ENCODE data around the gene LRMDA.

LRMDA gene

DNA sequence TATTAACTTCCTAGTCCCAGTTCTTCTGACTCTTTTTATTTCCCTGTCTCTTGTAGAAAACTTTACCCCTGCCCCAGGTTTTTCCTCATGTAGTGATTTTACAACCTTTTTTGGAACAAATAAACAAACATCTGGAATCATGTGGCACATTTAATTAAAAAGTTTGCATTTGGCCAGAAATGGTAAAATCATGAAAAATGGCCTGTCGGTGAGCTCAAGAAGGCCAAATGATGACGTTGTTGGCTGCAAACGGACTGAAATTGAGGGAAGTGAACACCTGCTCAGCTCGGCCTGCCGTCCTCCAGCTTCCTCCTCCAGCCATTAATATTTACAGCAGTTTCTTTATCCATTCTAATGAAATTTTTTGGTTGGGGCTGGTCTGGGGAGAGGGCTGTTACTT, 902.8 kb downstream of the LRMDA start:
- Mint-ChIP-seq H3K36me3 (ENCODE audit: insufficient read depth) (no peaks in the 10 kb centered on the region), H3K27ac (no peak overlapping the region), H3K4me3 (no peak overlapping the region), H3K4me1 (ENCODE audit: low read depth in 2 of 2) (no peaks in the 10 kb centered on the region), H3K27me3 (no peaks in the 10 kb centered on the region), H3K9me3 (peaks cover 8 to 10% of the 10 kb centered on the region in 2 donors)
- DNase-seq (no peak), ATAC-seq (replicated peaks) (no peak)

- DNase-seq (no peak), ATAC-seq (replicated peaks) (no peak)
- Mint-ChIP-seq H3K4me1 (ENCODE audit: low read depth in 2 of 2) (no peaks in the 10 kb centered on the region), H3K9me3 (peaks cover 8 to 10% of the 10 kb centered on the region in 2 donors), H3K27ac (no peak overlapping the region), H3K4me3 (no peak overlapping the region), H3K36me3 (ENCODE audit: insufficient read depth) (no peaks in the 10 kb centered on the region), H3K27me3 (no peaks in the 10 kb centered on the region)
Measured at GRCh38 chr10:76336213-76336963, 905.0 kb downstream of the LRMDA start.

DNA sequence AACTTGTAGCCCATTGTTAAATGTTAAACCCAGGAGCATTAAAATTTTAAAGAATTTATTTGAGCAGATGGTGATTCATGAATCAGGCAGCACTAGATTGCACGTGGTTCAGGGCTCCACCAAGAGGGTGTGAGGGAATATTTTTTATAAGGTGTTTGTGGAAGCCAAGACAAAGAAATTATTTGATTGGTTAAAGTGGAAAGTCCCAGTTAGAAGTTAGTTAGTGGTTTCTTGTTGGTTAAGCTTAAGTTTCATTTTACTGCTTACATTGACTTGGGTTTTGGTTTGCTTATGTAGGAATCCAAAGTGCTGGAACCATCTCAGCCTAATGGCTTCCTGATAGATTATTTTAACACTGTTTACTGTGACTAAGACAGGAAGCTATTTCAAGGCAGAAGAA, 906.2 kb downstream of the LRMDA start:
- ATAC-seq (replicated peaks) (no peak), DNase-seq (no peak)
- Mint-ChIP-seq H3K27me3 (no peaks in the 10 kb centered on the region), H3K4me1 (ENCODE audit: low read depth in 2 of 2) (no peaks in the 10 kb centered on the region), H3K4me3 (no peak overlapping the region), H3K27ac (no peak overlapping the region), H3K36me3 (ENCODE audit: insufficient read depth) (no peaks in the 10 kb centered on the region), H3K9me3 (peaks cover 8 to 9% of the 10 kb centered on the region in 2 donors)

DNA sequence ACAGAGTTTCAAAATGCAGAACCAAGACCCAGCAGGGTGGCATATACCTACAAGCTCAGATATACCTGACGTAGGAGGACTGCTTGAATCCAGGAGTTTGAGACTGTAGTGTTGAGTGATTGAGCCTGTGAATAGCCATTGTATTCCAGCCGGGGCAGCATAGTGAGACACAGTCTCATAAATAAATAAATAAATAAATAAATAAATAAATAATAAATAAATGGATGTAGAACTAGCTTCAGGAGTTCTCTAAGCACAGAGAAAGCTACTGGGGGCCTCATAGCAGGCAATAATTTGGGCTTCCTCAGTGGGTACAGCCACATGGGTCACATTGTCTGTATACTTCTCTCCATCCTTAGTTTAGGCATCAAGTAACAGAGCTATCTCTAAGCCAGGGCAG, 906.8 kb downstream of the LRMDA start:
- DNase-seq (no peak), ATAC-seq (replicated peaks) (no peak)
- H3K27ac Mint-ChIP-seq: no peak overlapping the region
- no peaks in the 10 kb centered on the region for H3K4me1 Mint-ChIP-seq (ENCODE audit: low read depth in 2 of 2)
- H3K9me3 Mint-ChIP-seq: peaks cover 8 to 9% of the 10 kb centered on the region in 2 donors
- no peak overlapping the region for H3K4me3 Mint-ChIP-seq
- no peaks in the 10 kb centered on the region for H3K36me3 Mint-ChIP-seq (ENCODE audit: insufficient read depth)
- no peaks in the 10 kb centered on the region for H3K27me3 Mint-ChIP-seq

DNA sequence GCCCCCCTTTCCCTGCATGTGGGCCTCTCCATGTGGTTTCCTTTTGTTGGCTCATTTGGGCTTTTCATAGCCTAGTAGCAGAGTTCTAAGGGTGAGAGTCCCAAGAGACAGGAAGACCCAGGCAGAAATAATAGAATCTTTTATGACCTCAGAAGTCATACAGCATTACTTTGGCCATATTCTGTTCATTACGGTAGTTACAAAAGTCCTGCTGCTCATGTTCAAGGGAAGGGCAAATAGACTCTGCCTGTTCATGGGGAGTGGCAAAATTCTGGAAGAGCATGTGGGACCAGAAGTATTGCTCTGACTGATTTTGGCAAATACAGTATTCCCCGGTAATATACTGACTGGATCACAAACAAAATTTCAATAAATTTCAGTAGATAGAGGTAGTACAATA, 910.3 kb downstream of the LRMDA start:
- Mint-ChIP-seq H3K9me3 (peaks cover 7 to 8% of the 10 kb centered on the region in 2 donors), H3K27me3 (no peaks in the 10 kb centered on the region), H3K36me3 (ENCODE audit: insufficient read depth) (no peaks in the 10 kb centered on the region), H3K4me1 (ENCODE audit: low read depth in 2 of 2) (no peaks in the 10 kb centered on the region), H3K4me3 (no peak overlapping the region), H3K27ac (no peak overlapping the region)
- DNase-seq (no peak), ATAC-seq (replicated peaks) (no peak)

DNA sequence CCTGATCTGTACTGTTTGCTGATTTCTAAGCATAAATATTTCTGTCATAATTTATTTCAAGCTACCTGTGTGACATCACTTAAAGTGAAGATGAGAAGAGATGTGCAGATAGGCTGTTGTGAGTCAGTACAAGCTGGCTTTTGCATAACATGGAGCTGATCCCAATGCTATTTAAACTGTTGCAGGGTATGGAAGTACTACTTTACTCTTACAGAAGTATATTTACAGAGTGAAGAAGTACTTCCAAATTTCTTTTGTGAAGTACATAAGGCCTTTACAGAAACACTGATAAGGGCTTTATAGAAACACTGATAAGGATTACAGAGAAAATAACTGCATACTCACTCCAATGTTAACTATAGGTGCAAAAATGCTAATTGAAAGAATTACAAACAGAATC, 911.6 kb downstream of the LRMDA start:
- ATAC-seq (replicated peaks) (no peak), DNase-seq (no peak)
- Mint-ChIP-seq H3K27ac (no peak overlapping the region), H3K9me3 (peaks cover 0 to 3% of the 10 kb centered on the region in 2 donors), H3K4me3 (no peak overlapping the region), H3K4me1 (ENCODE audit: low read depth in 2 of 2) (no peaks in the 10 kb centered on the region), H3K27me3 (no peaks in the 10 kb centered on the region), H3K36me3 (ENCODE audit: insufficient read depth) (no peaks in the 10 kb centered on the region)

- no peak for DNase-seq
- no peak overlapping the region for H3K4me3 Mint-ChIP-seq
- no peak for ATAC-seq (replicated peaks)
- no peaks in the 10 kb centered on the region for H3K27me3 Mint-ChIP-seq
- no peaks in the 10 kb centered on the region for H3K36me3 Mint-ChIP-seq (ENCODE audit: insufficient read depth)
- peaks cover 0 to 4% of the 10 kb centered on the region in 2 donors for H3K9me3 Mint-ChIP-seq
- H3K4me1 Mint-ChIP-seq (ENCODE audit: low read depth in 2 of 2): no peaks in the 10 kb centered on the region
- H3K27ac Mint-ChIP-seq: no peak overlapping the region
Measured at GRCh38 chr10:76347832-76348231, 916.4 kb downstream of the LRMDA start.

GRCh38 chr10:76350583-76350982, 919.2 kb downstream of the LRMDA start:
- H3K9me3 Mint-ChIP-seq: peaks cover 4 to 7% of the 10 kb centered on the region in 2 donors
- H3K27me3 Mint-ChIP-seq: no peaks in the 10 kb centered on the region
- H3K4me1 Mint-ChIP-seq (ENCODE audit: low read depth in 2 of 2): no peaks in the 10 kb centered on the region
- H3K27ac Mint-ChIP-seq: no peak overlapping the region
- no peak overlapping the region for H3K4me3 Mint-ChIP-seq
- ATAC-seq (replicated peaks) (no peak), DNase-seq (no peak)
- no peaks in the 10 kb centered on the region for H3K36me3 Mint-ChIP-seq (ENCODE audit: insufficient read depth)

GRCh38 chr10:76352300-76352699, 920.9 kb downstream of the LRMDA start:
- Mint-ChIP-seq H3K4me1 (ENCODE audit: low read depth in 2 of 2) (no peaks in the 10 kb centered on the region), H3K4me3 (no peak overlapping the region), H3K27me3 (no peaks in the 10 kb centered on the region), H3K36me3 (ENCODE audit: insufficient read depth) (no peaks in the 10 kb centered on the region), H3K9me3 (peaks cover 5 to 7% of the 10 kb centered on the region in 2 donors), H3K27ac (no peak overlapping the region)
- no peak for ATAC-seq (replicated peaks)
- DNase-seq: no peak

- Mint-ChIP-seq H3K4me3 (no peak overlapping the region), H3K9me3 (peaks cover 4 to 7% of the 10 kb centered on the region in 2 donors), H3K4me1 (ENCODE audit: low read depth in 2 of 2) (no peaks in the 10 kb centered on the region), H3K27ac (no peak overlapping the region), H3K36me3 (ENCODE audit: insufficient read depth) (no peaks in the 10 kb centered on the region), H3K27me3 (no peaks in the 10 kb centered on the region)
- DNase-seq: no peak
- ATAC-seq (replicated peaks): no peak
Measured at GRCh38 chr10:76353237-76353851, 921.9 kb downstream of the LRMDA start.

DNA sequence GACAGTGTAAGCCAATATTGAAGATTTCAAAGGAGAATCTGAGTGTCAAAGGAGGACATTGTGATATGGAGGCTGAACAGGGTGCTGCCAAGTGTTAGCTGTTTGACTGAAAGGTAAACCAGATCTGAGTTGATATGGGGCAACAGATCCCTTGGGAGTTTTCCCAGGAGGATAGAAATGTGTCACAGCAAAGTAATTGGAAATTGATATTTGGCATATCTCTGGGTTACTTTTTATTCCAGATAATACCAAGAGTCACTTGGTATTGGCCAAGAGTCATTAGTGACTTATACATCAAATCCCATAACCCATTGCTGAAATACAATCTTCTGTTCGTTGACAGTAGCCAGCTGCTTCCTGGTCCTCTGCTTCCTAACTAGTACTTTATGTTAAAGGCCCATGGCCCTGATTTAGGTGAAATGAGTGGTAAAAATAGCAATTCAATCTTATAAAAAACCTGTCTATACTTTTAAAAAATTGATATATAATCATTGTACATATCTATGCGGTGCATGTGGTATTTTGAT, 922.9 kb downstream of the LRMDA start:
- no peak overlapping the region for H3K4me3 Mint-ChIP-seq
- no peak for DNase-seq
- H3K27me3 Mint-ChIP-seq: no peaks in the 10 kb centered on the region
- H3K9me3 Mint-ChIP-seq: peaks cover 2 to 7% of the 10 kb centered on the region in 2 donors
- no peaks in the 10 kb centered on the region for H3K36me3 Mint-ChIP-seq (ENCODE audit: insufficient read depth)
- no peaks in the 10 kb centered on the region for H3K4me1 Mint-ChIP-seq (ENCODE audit: low read depth in 2 of 2)
- H3K27ac Mint-ChIP-seq: no peak overlapping the region
- ATAC-seq (replicated peaks): no peak

GRCh38 chr10:76354921-76355320, 923.5 kb downstream of the LRMDA start:
- no peak overlapping the region for H3K4me3 Mint-ChIP-seq
- no peaks in the 10 kb centered on the region for H3K27me3 Mint-ChIP-seq
- ATAC-seq (replicated peaks) (no peak), DNase-seq (no peak)
- H3K27ac Mint-ChIP-seq: no peak overlapping the region
- H3K4me1 Mint-ChIP-seq (ENCODE audit: low read depth in 2 of 2): no peaks in the 10 kb centered on the region
- H3K36me3 Mint-ChIP-seq (ENCODE audit: insufficient read depth): no peaks in the 10 kb centered on the region
- H3K9me3 Mint-ChIP-seq: peaks cover 2 to 7% of the 10 kb centered on the region in 2 donors

DNA sequence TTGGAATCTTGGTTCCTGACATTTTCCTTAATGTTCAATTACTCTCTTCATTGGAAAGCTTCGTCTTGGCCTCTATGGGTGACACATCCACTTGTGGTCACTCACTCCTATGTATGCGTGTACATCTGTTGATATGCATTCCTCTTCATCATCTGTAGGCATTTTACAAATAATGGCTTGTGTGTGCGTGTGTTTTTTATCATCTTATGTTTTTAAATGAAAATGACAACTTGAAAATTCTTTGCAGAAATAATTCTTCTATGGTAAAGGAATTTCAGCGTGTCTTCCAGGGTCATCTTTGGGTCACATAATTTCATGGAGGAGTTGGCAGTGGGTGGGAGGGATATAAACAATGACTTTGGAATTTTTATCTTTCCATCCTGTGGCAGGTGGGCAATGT, 925.1 kb downstream of the LRMDA start:
- no peak for ATAC-seq (replicated peaks)
- DNase-seq: no peak
- Mint-ChIP-seq H3K9me3 (peaks cover 3 to 7% of the 10 kb centered on the region in 2 donors), H3K4me1 (ENCODE audit: low read depth in 2 of 2) (no peaks in the 10 kb centered on the region), H3K27ac (no peak overlapping the region), H3K4me3 (no peak overlapping the region), H3K27me3 (no peaks in the 10 kb centered on the region), H3K36me3 (ENCODE audit: insufficient read depth) (no peaks in the 10 kb centered on the region)

GRCh38 chr10:76357726-76358415, 926.4 kb downstream of the LRMDA start:
- no peak overlapping the region for H3K4me3 Mint-ChIP-seq
- ATAC-seq (replicated peaks) (no peak), DNase-seq (no peak)
- peaks cover 3 to 7% of the 10 kb centered on the region in 2 donors for H3K9me3 Mint-ChIP-seq
- no peaks in the 10 kb centered on the region for H3K36me3 Mint-ChIP-seq (ENCODE audit: insufficient read depth)
- no peaks in the 10 kb centered on the region for H3K4me1 Mint-ChIP-seq (ENCODE audit: low read depth in 2 of 2)
- no peaks in the 10 kb centered on the region for H3K27me3 Mint-ChIP-seq
- no peak overlapping the region for H3K27ac Mint-ChIP-seq
